ENCODE data around the gene PSD2. TPM values are rescaled to one million over a fixed set of nuclear protein-coding genes. Genes with fewer than 3 reads are reported as not detected.

Gene PSD2
- total and polyA plus RNA-seq, 2 donors from 2014 or later = 0.09 to 0.13 TPM

DNA sequence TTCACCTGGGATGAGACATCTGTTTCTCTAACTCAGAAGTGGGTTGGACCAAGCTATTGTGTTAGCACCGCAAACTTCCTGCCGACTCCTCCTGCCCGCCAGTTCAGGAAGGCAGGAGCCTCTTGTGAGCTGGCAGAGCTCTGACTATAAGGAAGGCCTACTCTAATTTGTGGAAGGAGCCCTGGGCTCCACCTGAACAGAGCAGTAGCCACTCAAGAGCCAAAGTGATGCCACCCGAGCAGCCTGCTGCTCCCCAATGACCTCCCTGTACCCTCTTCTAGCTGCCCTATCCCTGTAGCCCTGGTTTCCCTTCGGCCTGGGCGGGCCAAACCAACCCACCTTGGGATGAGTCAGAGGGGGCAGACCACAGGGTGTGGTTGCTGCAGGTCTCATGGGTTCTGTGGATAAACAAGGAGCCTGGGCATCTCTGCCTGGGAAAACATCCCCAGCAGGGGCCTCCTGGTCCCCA is 81.6 kb downstream of the PSD2 start:
- intact Hi-C loops (cut with DNase I) = no loop called here
- DNase-seq = no peak
- no peak overlapping the region for H3K27ac ChIP-seq (ENCODE audit: low read depth in 2 of 2, low read length in 2 of 2)
- H3K4me3 ChIP-seq (ENCODE audit: low read length in 3 of 3) = no peak overlapping the region
- no peaks in the 10 kb centered on the region for H3K36me3 ChIP-seq (ENCODE audit: control insufficient read depth in 2 of 3, insufficient read depth in 3 of 3, low read length in 3 of 3)
- H3K9ac ChIP-seq (ENCODE audit: low read length in 3 of 3) = no peak overlapping the region
- no peaks in the 10 kb centered on the region for H3K9me3 ChIP-seq (ENCODE audit: control insufficient read depth in 2 of 3, insufficient read depth in 1 of 3, low read length in 3 of 3)
- no peaks in the 10 kb centered on the region for H3K27me3 ChIP-seq (ENCODE audit: control insufficient read depth, insufficient read depth, low read length)
- no peak for FAIRE-seq
- peaks cover 0 to 15% (median 4%) of the 10 kb centered on the region in 3 donors for H3K4me1 ChIP-seq (ENCODE audit: control insufficient read depth in 2 of 3, insufficient read depth in 2 of 3, low read depth in 1 of 3, low read length in 3 of 3)
- TF ChIP-seq CTCF (IDR thresholded peaks at IDR 0.05; ENCODE audit: borderline replicate concordance, extremely low read depth, insufficient read depth) = no peak

DNA sequence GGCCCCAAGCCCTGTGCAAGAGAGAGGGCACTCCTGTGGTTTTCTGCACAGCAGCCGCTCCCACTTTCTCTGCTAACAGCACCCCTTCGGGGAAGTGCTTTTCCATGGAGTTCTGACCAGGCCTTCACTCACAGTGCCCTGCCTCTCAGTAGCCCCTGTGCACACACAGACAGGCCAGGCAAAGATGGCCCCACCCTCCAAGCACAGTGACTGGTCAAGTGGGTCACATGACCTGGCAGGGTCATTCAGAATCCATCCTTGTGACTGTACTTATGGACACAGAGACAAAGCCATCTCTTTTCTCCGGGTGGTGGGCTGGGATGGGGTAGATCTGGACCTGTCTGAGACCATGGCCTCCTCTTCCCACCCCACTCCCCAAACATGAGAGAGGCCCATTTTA is 82.5 kb downstream of the PSD2 start:
- no peak for FAIRE-seq
- H3K4me3 ChIP-seq (ENCODE audit: low read length in 3 of 3) = no peak overlapping the region
- no peak for DNase-seq
- H3K27me3 ChIP-seq (ENCODE audit: control insufficient read depth, insufficient read depth, low read length) = no peaks in the 10 kb centered on the region
- H3K9ac ChIP-seq (ENCODE audit: low read length in 3 of 3) = no peak overlapping the region
- no peaks in the 10 kb centered on the region for H3K9me3 ChIP-seq (ENCODE audit: control insufficient read depth in 2 of 3, insufficient read depth in 1 of 3, low read length in 3 of 3)
- H3K27ac ChIP-seq (ENCODE audit: low read depth in 2 of 2, low read length in 2 of 2) = no peak overlapping the region
- H3K4me1 ChIP-seq (ENCODE audit: control insufficient read depth in 2 of 3, insufficient read depth in 2 of 3, low read depth in 1 of 3, low read length in 3 of 3) = peaks cover 0 to 17% (median 4%) of the 10 kb centered on the region in 3 donors
- no peak for TF ChIP-seq CTCF (IDR thresholded peaks at IDR 0.05; ENCODE audit: borderline replicate concordance, extremely low read depth, insufficient read depth)
- H3K36me3 ChIP-seq (ENCODE audit: control insufficient read depth in 2 of 3, insufficient read depth in 3 of 3, low read length in 3 of 3) = no peaks in the 10 kb centered on the region
- intact Hi-C loops (cut with DNase I) = no loop called here

DNA sequence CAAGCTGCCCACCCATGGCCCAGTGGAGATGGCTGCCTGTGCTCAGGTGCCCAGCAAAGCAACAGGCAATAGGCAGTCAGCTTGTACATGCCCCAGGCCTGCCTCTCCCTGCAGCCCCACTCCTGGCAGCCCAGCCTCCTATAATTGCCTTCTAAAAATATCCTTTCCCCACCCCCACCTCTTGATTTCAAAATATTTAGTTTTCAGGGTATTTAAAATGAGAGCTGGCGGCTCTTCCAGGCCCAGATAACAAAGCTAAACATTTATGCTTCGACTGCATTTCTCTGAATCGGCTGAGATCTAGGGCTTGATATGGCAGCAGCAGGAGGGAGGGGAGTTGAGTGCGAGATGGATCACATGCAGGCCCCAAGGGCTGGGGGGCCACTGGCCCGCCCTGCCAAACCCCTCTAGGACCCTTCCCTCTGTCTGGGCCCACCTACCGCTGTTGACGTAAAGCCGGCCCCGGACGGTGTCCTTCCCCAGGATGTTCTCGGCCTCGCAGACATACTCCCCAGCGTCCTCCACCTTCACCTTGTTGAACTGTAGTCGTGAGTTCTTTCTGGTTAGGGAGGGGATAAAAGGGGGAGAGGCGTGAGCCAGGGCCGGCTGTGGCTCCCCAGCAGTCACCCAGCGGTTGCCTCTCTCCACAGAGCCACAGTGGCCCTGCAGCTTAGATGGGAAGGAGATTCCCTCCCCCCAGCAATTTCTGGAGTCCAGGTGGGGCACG is 85.0 kb downstream of the PSD2 start:
- intact Hi-C loops (cut with DNase I) = no loop called here
- no peak for TF ChIP-seq CTCF (IDR thresholded peaks at IDR 0.05; ENCODE audit: borderline replicate concordance, extremely low read depth, insufficient read depth)
- peaks cover 0 to 4% (median 0%) of the 10 kb centered on the region in 3 donors for H3K36me3 ChIP-seq (ENCODE audit: control insufficient read depth in 2 of 3, insufficient read depth in 3 of 3, low read length in 3 of 3)
- H3K27me3 ChIP-seq (ENCODE audit: control insufficient read depth, insufficient read depth, low read length) = no peaks in the 10 kb centered on the region
- H3K9ac ChIP-seq (ENCODE audit: low read length in 3 of 3) = peak overlapping the region in 1 of 3 donors; percentile 34
- H3K27ac ChIP-seq (ENCODE audit: low read depth in 2 of 2, low read length in 2 of 2) = peak overlapping the region; percentile 55 to 74
- peak in 2 of 5 donors; percentile 28 to 60 for DNase-seq
- no peaks in the 10 kb centered on the region for H3K9me3 ChIP-seq (ENCODE audit: control insufficient read depth in 2 of 3, insufficient read depth in 1 of 3, low read length in 3 of 3)
- peaks cover 0 to 22% (median 4%) of the 10 kb centered on the region in 3 donors for H3K4me1 ChIP-seq (ENCODE audit: control insufficient read depth in 2 of 3, insufficient read depth in 2 of 3, low read depth in 1 of 3, low read length in 3 of 3)
- no peak overlapping the region for H3K4me3 ChIP-seq (ENCODE audit: low read length in 3 of 3)
- FAIRE-seq = no peak

Measured in kidney (tissue), 14 donors.